ENCODE data around the gene AMOTL1. TPM values are rescaled to one million over a fixed set of nuclear protein-coding genes. Genes with fewer than 3 reads are reported as not detected.

Gene AMOTL1
- total RNA-seq, 2 experiments from 2014 or later, result 0.08 TPM; not detected in 1

GRCh38 chr11:94882931-94883330 lies 114.8 kb downstream of the AMOTL1 start:
- Mint-ChIP-seq H3K9me3 (peaks cover 4% of the 10 kb centered on the region), H3K27me3 (no peaks in the 10 kb centered on the region), H3K36me3 (ENCODE audit: low read depth) (no peaks in the 10 kb centered on the region), H3K4me1 (ENCODE audit: low read depth) (peaks cover 3% of the 10 kb centered on the region), H3K4me3 (no peak overlapping the region), H3K27ac (no peak overlapping the region)
- no peaks in the 10 kb centered on the region for H3K27me3 ChIP-seq (ENCODE audit: control insufficient read depth in 1 of 2, insufficient read depth in 2 of 2, low read length in 2 of 2)
- no peaks in the 10 kb centered on the region for H3K36me3 ChIP-seq (ENCODE audit: insufficient read depth, low read length)
- H3K27ac ChIP-seq (ENCODE audit: low read depth in 1 of 2, low read length in 2 of 2), result no peak overlapping the region
- intact Hi-C loops (cut with DNase I, micrococcal nuclease), result no loop called here
- no peaks in the 10 kb centered on the region for H3K9me3 ChIP-seq (ENCODE audit: control insufficient read depth in 1 of 2, insufficient read depth in 1 of 2, low read length in 2 of 2)
- ChIA-PET CTCF (no interaction called here), POLR2A (no interaction called here)
- no peak for TF ChIP-seq CTCF (IDR thresholded peaks at IDR 0.05)
- ATAC-seq (ENCODE audit: poor library complexity) (no peak), DNase-seq (no peak)
- H3K4me1 ChIP-seq (ENCODE audit: insufficient read depth, low read length), result no peaks in the 10 kb centered on the region
- no peak overlapping the region for H3K4me3 ChIP-seq (ENCODE audit: low read length)

- intact Hi-C loops (cut with DNase I, micrococcal nuclease), result no loop called here
- no peak for TF ChIP-seq CTCF (IDR thresholded peaks at IDR 0.05)
- Histone ChIP-seq H3K4me3 (ENCODE audit: low read length) (no peak overlapping the region), H3K27ac (ENCODE audit: low read depth in 1 of 2, low read length in 2 of 2) (no peak overlapping the region), H3K9me3 (ENCODE audit: control insufficient read depth in 1 of 2, insufficient read depth in 1 of 2, low read length in 2 of 2) (no peaks in the 10 kb centered on the region), H3K36me3 (ENCODE audit: insufficient read depth, low read length) (no peaks in the 10 kb centered on the region), H3K4me1 (ENCODE audit: insufficient read depth, low read length) (no peaks in the 10 kb centered on the region), H3K27me3 (ENCODE audit: control insufficient read depth in 1 of 2, insufficient read depth in 2 of 2, low read length in 2 of 2) (no peaks in the 10 kb centered on the region)
- ChIA-PET CTCF (no interaction called here), POLR2A (no interaction called here)
- Mint-ChIP-seq H3K4me1 (ENCODE audit: low read depth) (peaks cover 3% of the 10 kb centered on the region), H3K27me3 (no peaks in the 10 kb centered on the region), H3K27ac (no peak overlapping the region), H3K4me3 (no peak overlapping the region), H3K36me3 (ENCODE audit: low read depth) (no peaks in the 10 kb centered on the region), H3K9me3 (peaks cover 7% of the 10 kb centered on the region)
- DNase-seq (no peak), ATAC-seq (ENCODE audit: poor library complexity) (no peak)
Measured at GRCh38 chr11:94883878-94884277, 115.7 kb downstream of the AMOTL1 start.

- H3K27ac Mint-ChIP-seq, result no peak overlapping the region
- H3K9me3 ChIP-seq (ENCODE audit: control insufficient read depth in 1 of 2, insufficient read depth in 1 of 2, low read length in 2 of 2), result no peaks in the 10 kb centered on the region
- intact Hi-C loops (cut with DNase I, micrococcal nuclease), result no loop called here
Measured at GRCh38 chr11:94884376-94884775, 116.2 kb downstream of the AMOTL1 start.

More at GRCh38 chr11:94884376-94884775, 116.2 kb downstream of the AMOTL1 start:
- no peaks in the 10 kb centered on the region for H3K27me3 Mint-ChIP-seq
- peaks cover 7% of the 10 kb centered on the region for H3K9me3 Mint-ChIP-seq
- H3K4me1 Mint-ChIP-seq (ENCODE audit: low read depth), result peaks cover 3% of the 10 kb centered on the region
- H3K4me1 ChIP-seq (ENCODE audit: insufficient read depth, low read length), result no peaks in the 10 kb centered on the region
- ChIA-PET CTCF (interaction anchor here (0.5 kb wide), 1 partner anchor 98 kb away, joined by 3 read pairs; no protein-coding TSS in a partner anchor), POLR2A (no interaction called here)
- no peaks in the 10 kb centered on the region for H3K36me3 Mint-ChIP-seq (ENCODE audit: low read depth)
- ATAC-seq (ENCODE audit: poor library complexity) (no peak), DNase-seq (no peak)
- no peaks in the 10 kb centered on the region for H3K36me3 ChIP-seq (ENCODE audit: insufficient read depth, low read length)
- H3K4me3 ChIP-seq (ENCODE audit: low read length), result no peak overlapping the region
- no peak overlapping the region for H3K27ac ChIP-seq (ENCODE audit: low read depth in 1 of 2, low read length in 2 of 2)
- no peaks in the 10 kb centered on the region for H3K27me3 ChIP-seq (ENCODE audit: control insufficient read depth in 1 of 2, insufficient read depth in 2 of 2, low read length in 2 of 2)
- no peak overlapping the region for H3K4me3 Mint-ChIP-seq
- TF ChIP-seq CTCF (IDR thresholded peaks at IDR 0.05), result no peak

Data from CD4-positive, alpha-beta T cell (primary cell).